ENCODE data around the gene ARHGAP42. TPM values are rescaled to one million over a fixed set of nuclear protein-coding genes. Genes with fewer than 3 reads are reported as not detected.

Gene ARHGAP42
- total RNA-seq, 1 experiment from 2014 or later: 39.1 TPM

GRCh38 chr11:100805506-100806199, 118.6 kb downstream of the ARHGAP42 start:
- DNase-seq: no peak
- H2BK12ac ChIP-seq (ENCODE audit: insufficient read length, low read depth, low read length): no peak overlapping the region
- H4K91ac ChIP-seq (ENCODE audit: insufficient read length, low read depth, low read length): no peak overlapping the region
- no peaks in the 10 kb centered on the region for H4K20me1 ChIP-seq (ENCODE audit: control insufficient read depth, insufficient read depth, insufficient read length)
- no peaks in the 10 kb centered on the region; the same call in 1 of the 2 replicates for H3K4me1 ChIP-seq (ENCODE audit: insufficient read depth, low read length)
- no peak overlapping the region for H3K56ac ChIP-seq (ENCODE audit: insufficient read length, low read depth, low read length)
- no peak overlapping the region for H2BK20ac ChIP-seq (ENCODE audit: low read depth, low read length, poor library complexity, severe bottlenecking)
- no peaks in the 10 kb centered on the region for H3K79me2 ChIP-seq (ENCODE audit: insufficient read depth, low read length)
- H3K23ac ChIP-seq (ENCODE audit: insufficient read length, low read depth, low read length): no peak overlapping the region
- no peak overlapping the region for H3T11ph ChIP-seq (ENCODE audit: low read length)
- no peak overlapping the region for H4K8ac ChIP-seq (replicated peaks; ENCODE audit: insufficient read length, low read depth, low read length)
- no peak overlapping the region for H2AFZ ChIP-seq (ENCODE audit: low read length)
- TF ChIP-seq CTCF (conservative IDR thresholded peaks at IDR 0.05): no peak
- Mint-ChIP-seq H3K4me1 (peaks cover 18 to 27% of the 10 kb centered on the region in 2 experiments), H3K36me3 (ENCODE audit: insufficient read depth in 1 of 3, low read depth in 3 of 3) (no peaks in the 10 kb centered on the region; a peak in 1 of 7 replicates), H3K9me3 (no peaks in the 10 kb centered on the region), H3K4me3 (no peak overlapping the region), H3K27me3 (ENCODE audit: low read depth) (peaks cover 1% of the 10 kb centered on the region; the same call in 1 of the 2 replicates), H3K27ac (0 out of 7 replicates have a peak overlapping the region, but pooled peaks of 2 of the 3 experiments have one; percentile 12 to 14)
- peaks cover 2% of the 10 kb centered on the region for H3K79me1 ChIP-seq (ENCODE audit: insufficient read depth, low read depth, low read length, poor library complexity, severe bottlenecking)
- no peaks in the 10 kb centered on the region for H3K9me3 ChIP-seq (ENCODE audit: control insufficient read depth, low read depth, low read length)
- H3K18ac ChIP-seq (ENCODE audit: insufficient read length, low read depth, low read length): no peak overlapping the region
- H3K9ac ChIP-seq (ENCODE audit: extremely low read depth, insufficient read length, low read length): no peak overlapping the region
- no peak overlapping the region for H2BK120ac ChIP-seq (ENCODE audit: low read depth, low read length, poor library complexity, severe bottlenecking)
- no peak overlapping the region for H3K14ac ChIP-seq (ENCODE audit: insufficient read depth, low read length)
- H2AK5ac ChIP-seq (ENCODE audit: insufficient read length, low read length): no peak overlapping the region
- H2BK5ac ChIP-seq (ENCODE audit: insufficient read length, low read length): no peak overlapping the region
- no CpG with 5 or more reads among the region's 1 CpG for WGBS (ENCODE audit: extremely low coverage, insufficient read length, low lambda C conversion rate)
- no peak overlapping the region for H3K27ac ChIP-seq (ENCODE audit: insufficient read length, low read depth, low read length)
- H3K23me2 ChIP-seq (ENCODE audit: insufficient read length, low read depth, low read length, poor library complexity, severe bottlenecking): no peaks in the 10 kb centered on the region
- no peak overlapping the region for H4K5ac ChIP-seq (ENCODE audit: insufficient read length, low read depth, low read length)
- no peak overlapping the region for H3K4ac ChIP-seq (ENCODE audit: low read depth, low read length)
- H3K4me2 ChIP-seq (ENCODE audit: insufficient read depth, insufficient read length, low read length): no peak overlapping the region
- no peak overlapping the region for H2BK15ac ChIP-seq (ENCODE audit: low read depth, low read length)
- H3K27me3 ChIP-seq (ENCODE audit: insufficient read depth, low read length): no peaks in the 10 kb centered on the region

All from H9 (cell line).